Neural progenitor cell (in vitro differentiated cells): Measurements from ENCODE around the gene SLC35G1.

Source experiments
- EZH2 ChIP-seq: fragments of 200-600 bp; sonication (generic); IDR thresholded peaks from 2 replicates; pipeline ENCODE4 v1.6.1; 2017; ENCODE audit warnings: antibody characterized with exemption, mild to moderate bottlenecking, moderate library complexity
- TF ChIP-seq, protein P1 (sequence below): fragments of 200-600 bp; sonication (generic); IDR thresholded peaks from 2 replicates; pipeline ENCODE4 v1.5.1; 2017; ENCODE audit warnings: antibody characterized with exemption, mild to moderate bottlenecking

DNA sequence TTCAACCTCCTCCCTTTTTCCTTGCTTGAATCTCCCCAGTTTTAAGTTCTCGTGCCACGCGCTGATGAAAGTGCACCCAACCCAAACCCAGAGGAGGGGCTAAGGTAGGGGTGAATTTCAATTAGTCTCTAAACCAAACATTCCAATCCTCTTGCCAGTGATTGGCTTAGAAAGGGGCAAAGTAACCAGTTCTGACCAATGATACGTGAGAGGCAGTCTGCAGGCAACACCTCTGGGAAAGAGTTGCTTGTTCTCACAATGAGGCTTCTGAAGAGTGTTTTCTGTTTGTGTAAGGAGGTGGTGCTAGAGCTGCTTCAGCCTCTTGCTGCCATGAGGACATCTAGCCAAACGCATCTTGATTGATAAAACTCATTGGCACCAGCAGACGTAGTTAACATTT is 21.8 kb downstream of the SLC35G1 start:
- TF ChIP-seq, protein P1, sequence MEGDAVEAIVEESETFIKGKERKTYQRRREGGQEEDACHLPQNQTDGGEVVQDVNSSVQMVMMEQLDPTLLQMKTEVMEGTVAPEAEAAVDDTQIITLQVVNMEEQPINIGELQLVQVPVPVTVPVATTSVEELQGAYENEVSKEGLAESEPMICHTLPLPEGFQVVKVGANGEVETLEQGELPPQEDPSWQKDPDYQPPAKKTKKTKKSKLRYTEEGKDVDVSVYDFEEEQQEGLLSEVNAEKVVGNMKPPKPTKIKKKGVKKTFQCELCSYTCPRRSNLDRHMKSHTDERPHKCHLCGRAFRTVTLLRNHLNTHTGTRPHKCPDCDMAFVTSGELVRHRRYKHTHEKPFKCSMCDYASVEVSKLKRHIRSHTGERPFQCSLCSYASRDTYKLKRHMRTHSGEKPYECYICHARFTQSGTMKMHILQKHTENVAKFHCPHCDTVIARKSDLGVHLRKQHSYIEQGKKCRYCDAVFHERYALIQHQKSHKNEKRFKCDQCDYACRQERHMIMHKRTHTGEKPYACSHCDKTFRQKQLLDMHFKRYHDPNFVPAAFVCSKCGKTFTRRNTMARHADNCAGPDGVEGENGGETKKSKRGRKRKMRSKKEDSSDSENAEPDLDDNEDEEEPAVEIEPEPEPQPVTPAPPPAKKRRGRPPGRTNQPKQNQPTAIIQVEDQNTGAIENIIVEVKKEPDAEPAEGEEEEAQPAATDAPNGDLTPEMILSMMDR, result no peak
- no peak for TF ChIP-seq EZH2
